GM19372 (cell line): ENCODE results near the gene TRAK1.

Experiments
- ATAC-seq: cut with Tn5 transposase; IDR thresholded peaks from one replicate; pipeline ENCODE4 v1.9.1; 2021; ENCODE audit warnings: mild to moderate bottlenecking, low read depth, moderate library complexity; ENCODE audit not compliant: unreplicated experiment

TRAK1 gene

GRCh38 chr3:42067326-42067725 lies 23.8 kb upstream of the TRAK1 start:
- peak; percentile 82 for ATAC-seq

DNA sequence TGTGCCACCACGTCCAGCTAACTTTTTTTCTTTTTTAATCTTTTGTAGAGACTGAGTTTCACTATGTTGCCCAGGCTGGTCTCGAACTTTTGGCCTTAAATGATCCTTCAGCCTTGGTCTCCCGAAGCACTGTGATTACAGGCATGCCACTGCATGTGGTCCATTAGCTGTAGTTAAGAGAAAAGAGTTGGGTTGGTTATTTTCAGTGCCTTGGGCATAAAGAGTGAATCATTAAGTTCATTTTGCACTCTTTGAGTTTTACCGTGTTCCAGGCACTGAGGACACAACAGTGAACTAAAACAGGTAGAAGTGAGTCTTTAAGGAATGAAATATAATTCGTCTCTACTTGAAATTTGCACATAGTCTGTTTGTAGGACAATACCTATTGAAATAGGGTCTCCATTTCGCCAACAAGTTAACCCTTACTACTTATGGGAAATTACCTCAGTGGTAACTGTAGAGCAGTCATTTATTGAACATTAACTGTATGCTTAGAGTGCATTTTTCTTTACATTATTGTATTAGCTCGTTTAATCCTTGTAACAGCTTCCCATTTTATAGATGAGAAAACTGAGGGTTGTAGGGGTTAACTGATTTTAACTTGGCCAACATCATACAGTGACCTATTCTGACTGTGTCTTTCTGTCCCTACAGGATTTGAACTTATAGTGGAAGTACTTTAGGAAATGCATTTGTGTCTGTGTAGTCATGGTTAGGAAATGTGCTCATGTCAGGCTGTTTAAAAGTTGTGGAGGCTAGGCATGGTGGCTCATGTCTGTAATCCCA lies 22.7 kb upstream of the TRAK1 start:
- no peak for ATAC-seq

DNA sequence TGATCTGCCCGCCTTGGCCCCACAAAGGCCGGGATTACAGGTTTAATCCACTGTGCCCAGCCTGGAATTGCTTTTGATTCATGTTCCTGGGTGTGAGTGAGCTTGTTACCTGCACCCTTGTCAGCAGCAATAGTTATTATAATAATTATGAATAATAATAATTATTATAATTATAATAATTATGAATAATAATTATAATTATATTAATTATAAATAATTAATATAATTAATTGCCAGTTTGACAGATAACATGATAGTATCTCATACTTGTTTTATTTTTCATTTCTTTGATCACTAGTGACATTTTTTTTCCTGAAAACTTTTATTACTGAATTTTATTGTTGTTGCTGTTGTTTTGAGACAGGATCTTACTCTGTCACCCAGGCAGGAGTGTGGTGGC lies 21.1 kb upstream of the TRAK1 start:
- ATAC-seq, result no peak

DNA sequence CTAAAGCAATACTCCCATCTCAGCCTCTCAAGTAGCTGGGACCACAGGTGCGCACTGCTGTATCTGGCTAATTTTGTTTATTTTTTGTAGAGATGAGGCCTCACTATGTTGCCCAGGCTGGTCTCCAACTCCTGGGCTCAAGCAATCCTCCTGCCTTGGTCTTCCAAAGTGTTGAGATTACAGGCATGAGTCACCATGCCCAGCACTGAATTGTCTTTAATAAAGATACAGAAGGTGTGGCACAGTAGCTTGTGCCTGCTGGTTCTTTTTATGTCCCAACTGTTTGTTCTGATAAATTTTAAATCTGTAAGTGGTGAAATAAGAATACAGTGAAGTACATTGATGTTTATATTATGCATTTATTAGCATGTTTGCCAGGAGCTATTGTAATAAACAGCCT lies 20.6 kb upstream of the TRAK1 start:
- no peak for ATAC-seq

- no peak for ATAC-seq
Measured at GRCh38 chr3:42071904-42072812, 19.0 kb upstream of the TRAK1 start.

DNA sequence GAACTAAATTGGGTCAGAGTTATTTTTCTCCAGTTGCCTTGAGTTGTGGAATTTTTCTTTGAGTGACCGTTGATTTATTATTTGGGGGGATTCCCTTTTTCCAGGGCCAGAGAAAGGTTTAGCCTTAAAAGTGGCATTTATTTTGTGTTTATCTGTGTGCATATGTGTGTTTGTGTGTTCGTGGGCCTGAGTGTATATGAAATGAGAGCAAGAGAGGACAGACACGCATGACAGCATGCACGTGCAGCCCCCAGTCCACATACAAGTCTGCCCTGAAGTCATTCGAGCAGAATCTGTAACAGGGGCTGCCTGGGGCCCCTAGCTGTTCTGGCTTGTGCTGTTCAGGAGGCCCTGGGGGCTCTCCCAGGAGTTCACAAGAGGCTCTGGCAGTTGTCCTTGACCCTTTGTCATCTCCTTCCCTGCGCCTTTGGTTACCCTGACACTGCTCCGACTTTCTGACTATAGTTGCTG lies 18.3 kb upstream of the TRAK1 start:
- no peak for ATAC-seq

DNA sequence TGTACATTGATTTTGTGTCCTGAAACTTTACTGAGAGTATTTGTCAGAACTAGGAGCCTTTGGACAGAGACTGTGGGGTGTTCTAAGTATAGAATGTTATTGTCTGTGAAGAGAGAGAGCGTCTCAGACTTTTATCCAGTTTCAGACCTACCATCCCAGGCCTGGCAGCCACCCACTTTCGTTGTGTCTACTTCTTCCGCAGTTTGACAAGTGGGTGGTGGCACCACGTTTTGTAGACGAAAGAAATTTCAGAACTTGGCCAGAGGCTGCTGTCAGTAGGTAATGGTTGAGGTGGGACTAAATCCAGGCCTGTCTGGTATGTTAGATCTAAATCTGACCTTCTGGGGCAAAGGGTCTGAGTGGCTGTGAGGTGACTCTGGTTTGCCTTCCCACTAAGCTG lies 13.4 kb upstream of the TRAK1 start:
- no peak for ATAC-seq

DNA sequence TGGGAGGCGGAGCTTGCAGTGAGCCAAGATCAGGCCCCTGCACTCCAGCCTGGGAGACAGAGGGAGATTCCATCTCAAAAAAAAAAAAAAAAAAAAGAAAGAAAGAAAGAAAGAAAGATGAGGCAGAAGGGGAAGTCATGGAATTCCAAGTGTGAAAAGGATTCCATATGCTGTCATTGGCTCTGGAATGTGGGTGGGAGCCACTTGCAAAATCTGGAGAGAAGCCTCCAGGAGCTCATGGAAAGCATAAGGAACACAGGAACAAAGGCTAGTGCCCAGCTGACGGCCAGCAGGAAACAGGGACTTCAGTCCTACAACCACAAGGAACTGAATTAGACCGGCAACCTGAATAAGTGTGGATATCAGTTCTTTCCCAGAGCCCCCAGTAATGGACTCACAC lies 12.5 kb upstream of the TRAK1 start:
- ATAC-seq, result no peak

GRCh38 chr3:42079701-42080452 lies 11.3 kb upstream of the TRAK1 start:
- ATAC-seq, result no peak

DNA sequence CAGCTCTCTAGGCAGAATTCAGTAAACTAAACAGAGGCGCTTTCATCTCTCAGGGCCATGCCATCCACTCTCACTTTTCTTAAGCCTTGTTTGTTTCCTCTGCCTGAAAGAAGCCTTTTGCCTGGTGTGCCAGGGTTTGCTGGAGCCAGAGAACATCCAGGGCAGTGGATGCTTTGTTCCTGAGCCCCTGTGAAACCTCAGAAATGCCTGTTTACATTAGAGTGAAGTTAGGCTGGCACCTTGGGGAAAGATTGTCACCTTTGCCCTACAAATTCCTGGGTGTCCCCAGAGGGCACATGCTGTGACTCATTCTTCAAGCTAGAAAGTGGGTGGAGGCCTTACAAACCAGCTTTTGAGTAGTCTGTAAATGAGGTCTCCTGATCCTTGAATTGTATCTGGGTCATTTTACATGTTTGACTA lies 10.7 kb upstream of the TRAK1 start:
- ATAC-seq, result no peak

GRCh38 chr3:42081838-42082473 lies 9.2 kb upstream of the TRAK1 start:
- peak; percentile 48 for ATAC-seq

GRCh38 chr3:42084586-42084985 lies 6.6 kb upstream of the TRAK1 start:
- no peak for ATAC-seq

DNA sequence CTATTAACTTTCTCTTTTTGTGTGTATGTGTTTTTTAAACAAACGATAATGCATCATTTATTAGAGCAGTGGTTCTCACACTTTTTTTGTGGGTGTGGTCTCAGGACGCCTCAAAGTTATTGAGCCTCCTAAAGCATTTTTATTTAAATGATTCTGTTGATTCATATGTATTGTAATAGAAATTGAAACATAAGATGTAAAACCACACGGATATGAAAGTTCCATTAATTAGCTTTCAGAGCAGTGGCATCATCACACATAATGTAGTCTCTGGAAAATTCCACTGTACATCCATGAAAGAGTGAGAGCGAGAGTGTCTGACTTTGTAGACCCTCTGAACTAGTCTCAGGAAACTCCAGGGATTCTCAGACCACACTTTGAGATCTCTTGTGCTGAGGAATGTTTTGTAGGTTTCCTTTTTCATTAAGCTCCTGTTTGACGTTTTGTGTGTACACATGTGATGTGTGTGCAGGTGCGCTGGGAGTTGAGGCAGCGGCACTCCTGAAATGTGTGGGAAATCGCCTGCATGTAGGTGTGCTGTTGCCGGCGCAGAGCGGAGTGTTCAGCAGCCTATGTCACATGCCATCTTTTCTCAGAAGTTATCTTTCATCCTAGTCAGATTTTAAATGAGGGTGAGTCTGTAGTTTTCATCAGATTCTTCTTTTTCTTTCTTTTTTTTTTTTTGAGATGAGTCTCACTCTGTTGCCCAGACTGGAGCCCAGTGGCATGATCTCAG lies 5.3 kb upstream of the TRAK1 start:
- ATAC-seq, result no peak

DNA sequence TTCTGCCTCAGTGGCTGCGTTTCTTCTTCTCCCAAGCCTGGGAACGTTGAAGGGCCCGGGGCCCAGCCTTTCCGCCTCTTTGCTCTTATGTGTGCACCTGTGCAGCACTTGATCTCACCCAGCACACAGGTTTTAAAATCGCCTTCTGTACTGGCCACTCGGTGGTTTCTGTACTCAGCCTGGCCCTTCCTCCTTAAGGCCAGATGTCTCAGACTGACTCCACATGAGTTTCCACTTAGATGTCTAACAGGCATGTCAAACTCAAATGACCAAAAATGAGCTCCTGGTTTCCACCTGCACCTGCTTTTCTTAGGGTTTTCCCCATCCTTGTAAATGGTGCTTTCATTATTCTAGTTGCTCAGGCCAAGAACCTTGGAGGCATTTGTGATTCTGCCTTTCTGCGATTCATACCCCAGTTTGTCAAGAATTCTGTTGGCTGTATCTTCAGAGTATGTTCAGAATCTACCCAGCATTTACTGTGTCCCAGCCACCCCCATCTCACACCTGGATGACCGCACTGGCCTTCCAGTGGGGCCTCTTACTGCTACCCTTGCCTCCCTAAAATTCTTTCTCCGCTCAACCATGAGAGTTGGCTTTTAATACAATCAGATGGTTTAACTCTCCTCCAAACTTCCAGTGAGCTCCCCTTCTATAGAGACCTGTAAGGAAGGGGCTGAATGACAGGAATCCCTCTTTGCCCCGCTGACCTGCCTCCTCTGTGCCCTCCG lies 2.2 kb upstream of the TRAK1 start:
- ATAC-seq, result peak; percentile 67

DNA sequence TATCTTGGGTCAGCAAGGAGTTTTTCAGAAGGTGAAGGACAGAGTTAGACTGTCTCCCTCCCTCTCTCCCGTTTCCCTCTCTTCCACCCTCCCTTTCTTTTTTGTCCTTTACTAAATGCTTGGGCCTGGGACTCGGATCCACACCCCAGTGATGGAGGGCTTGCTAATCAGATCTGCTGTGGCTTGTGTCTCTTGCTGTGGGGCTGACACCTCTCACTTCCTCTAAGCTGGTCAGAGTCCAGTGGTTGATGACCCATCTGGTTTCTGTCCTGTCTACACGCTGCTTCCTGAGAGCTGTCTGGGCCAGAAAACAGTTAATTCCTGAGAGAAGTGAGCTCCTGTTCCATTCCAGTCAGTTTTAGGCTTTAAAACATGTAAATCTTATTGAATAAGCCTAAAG lies 849 bp downstream of the TRAK1 start:
- ATAC-seq, result no peak

DNA sequence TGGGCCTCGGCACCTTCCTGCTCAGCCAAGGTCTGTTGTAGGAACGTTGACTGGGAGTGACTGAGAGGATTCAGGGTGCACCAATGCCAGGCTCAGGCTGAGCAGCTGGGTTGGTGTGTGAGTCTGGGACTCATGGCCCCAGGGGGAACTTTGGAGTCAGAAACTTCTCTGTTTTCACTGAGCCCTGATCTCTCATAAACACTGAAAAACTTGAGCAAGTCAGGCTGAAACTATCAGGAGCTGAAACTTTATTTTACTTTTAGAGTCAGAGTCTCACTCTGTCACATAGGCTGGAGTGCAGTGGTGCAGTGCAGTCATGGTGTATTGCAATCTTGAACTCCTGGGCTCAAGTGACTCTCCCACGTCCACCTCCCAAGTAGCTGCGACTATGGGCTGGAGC lies 3.0 kb downstream of the TRAK1 start:
- ATAC-seq, result peak; percentile 51

GRCh38 chr3:42094691-42095391 lies 3.7 kb downstream of the TRAK1 start:
- no peak for ATAC-seq

- ATAC-seq, result no peak
Measured at GRCh38 chr3:42095540-42095939, 4.4 kb downstream of the TRAK1 start.
